ENCODE results near the gene TINAG.
A peak's percentile ranks its signal among the peaks of the same experiment; 100 is the strongest.

TINAG gene, protein sequence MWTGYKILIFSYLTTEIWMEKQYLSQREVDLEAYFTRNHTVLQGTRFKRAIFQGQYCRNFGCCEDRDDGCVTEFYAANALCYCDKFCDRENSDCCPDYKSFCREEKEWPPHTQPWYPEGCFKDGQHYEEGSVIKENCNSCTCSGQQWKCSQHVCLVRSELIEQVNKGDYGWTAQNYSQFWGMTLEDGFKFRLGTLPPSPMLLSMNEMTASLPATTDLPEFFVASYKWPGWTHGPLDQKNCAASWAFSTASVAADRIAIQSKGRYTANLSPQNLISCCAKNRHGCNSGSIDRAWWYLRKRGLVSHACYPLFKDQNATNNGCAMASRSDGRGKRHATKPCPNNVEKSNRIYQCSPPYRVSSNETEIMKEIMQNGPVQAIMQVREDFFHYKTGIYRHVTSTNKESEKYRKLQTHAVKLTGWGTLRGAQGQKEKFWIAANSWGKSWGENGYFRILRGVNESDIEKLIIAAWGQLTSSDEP

GRCh38 chr6:54308289-54308985 is at the start of gene TINAG:
Gene TINAG (plus strand): TSS chr6:54308441. CDS start chr6:54308551, 110 bp downstream.
- no peak for DNase-seq

DNA sequence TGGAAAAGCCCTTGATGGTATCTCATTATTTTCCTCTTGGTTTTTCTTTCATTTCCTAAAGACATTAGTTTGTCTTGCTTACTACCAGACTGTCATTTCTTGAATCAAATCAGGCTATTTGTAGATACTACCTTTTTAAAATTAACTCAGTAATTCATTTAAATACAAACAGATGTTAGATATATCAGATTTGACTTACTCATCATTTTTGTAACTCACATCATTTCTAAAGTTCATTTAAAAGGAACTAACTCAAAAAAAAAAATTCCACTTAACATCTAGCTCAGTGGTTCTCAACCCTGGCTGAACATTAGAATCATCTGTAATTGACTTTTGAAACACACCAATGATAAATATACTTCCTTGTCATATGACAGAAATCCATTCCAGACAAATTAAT is 48.2 kb upstream of the TINAG start:
- DNase-seq: no peak

- DNase-seq: no peak
Measured at GRCh38 chr6:54262499-54262898, 45.7 kb upstream of the TINAG start.

DNA sequence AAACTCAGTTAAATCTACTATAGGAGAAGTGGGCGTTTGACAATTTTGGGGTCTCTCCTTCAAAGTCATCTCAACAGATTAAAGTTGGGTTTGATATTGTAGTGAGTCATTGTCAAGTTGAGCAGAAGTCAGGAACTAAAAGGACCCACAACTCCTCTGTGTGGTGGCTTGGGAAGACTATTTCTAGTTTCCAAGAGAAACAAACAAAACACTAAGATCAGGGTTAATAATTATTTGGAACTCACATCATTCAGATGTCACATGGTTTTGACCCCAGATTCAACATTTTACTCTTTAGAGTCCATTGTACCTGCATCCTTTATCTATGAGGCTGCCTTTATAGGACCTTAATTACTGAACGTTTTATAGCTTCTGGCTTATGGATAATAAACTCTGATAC is 45.3 kb upstream of the TINAG start:
- no peak for DNase-seq

DNA sequence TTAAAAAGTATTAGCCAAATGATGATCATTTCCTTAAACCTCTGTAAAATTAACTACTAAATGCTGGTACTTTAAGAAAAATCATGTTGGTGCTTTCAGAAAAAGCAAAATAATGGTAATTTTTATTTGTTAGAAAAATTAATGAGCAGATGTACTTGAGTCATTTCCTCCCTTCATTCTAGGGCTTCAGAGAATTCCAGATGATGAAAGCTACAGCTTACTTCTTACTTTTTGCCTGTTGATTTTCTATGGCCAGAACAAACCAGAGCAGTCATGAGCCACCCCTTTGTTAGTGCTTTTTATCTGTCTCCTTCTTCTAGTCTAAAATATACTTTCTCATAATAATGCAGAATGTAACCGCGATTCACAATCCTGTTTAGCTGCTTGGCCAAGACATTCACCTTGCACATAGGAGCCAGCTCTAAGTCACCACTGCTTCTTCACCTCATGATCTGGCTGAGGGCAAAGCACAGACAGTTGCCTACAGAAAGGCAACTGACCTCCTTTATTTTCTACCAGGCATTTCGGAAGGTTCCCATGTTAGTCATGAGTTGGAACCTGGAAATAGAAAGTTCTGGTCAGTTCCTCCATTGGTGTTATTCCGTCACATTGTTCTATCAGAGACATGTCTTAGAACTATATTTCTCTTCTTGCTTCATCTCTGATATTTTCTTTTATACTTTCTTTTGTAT is 43.5 kb upstream of the TINAG start:
- DNase-seq: no peak

- no peak for DNase-seq
Measured at GRCh38 chr6:54266400-54266923, 41.8 kb upstream of the TINAG start.

GRCh38 chr6:54267798-54268197 is 40.4 kb upstream of the TINAG start:
- peak in 1 of 2 experiments; percentile 33 for DNase-seq

- DNase-seq: no peak
Measured at GRCh38 chr6:54273214-54273820, 34.9 kb upstream of the TINAG start.

GRCh38 chr6:54274383-54274782 is 33.9 kb upstream of the TINAG start:
- DNase-seq: no peak

- DNase-seq: no peak
Measured at GRCh38 chr6:54282186-54282585, 26.1 kb upstream of the TINAG start.

DNA sequence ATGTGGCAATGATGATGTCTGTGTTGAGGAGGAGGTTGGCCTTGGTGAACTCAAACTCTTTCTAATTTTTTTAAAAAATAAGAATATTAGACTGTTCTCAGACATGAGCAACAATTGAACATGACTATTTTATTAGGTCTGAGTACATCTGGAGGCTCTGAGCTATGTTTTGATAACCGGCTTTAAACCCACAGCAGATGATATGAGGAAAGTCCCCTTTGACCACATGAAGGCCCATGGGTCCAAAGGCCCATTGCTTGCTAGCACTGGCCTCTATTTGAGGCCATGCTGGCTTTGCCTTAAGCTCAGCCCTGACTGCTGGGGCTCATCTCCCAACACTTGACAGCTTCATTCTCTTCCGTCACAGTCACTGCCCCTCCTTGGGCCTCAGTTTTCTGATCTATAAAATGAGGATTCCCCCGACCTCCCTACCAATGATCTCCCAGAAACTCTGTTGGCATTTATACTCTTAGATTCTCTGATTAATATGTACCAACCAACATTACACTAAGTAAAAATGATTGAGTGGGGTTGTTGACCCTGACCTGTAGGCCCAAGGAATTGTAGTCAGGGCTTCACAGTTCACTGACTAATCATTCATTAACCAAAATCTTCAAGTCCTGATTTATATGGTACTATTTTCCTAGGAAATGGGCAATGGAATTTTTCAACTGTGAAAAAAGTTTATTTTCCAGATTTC is 23.9 kb upstream of the TINAG start:
- DNase-seq: no peak

DNA sequence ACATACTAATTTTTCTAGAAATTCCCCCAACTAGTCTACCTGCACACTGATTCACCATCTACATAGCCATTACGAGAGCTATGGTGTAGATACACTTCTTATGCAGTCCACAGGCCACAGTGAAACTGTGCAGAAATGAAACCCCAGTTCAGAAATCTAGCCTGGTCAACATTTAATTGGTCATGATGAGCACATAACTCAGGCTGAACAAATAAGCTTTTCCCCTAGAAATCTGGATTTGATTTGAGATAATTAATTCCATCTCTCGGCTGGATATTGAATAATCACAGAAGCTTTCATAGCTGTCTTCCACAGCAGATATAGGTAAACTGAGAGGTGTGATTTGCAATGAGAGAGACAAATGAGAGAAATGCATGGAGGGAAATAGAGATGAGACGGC is 22.6 kb upstream of the TINAG start:
- no peak for DNase-seq

DNA sequence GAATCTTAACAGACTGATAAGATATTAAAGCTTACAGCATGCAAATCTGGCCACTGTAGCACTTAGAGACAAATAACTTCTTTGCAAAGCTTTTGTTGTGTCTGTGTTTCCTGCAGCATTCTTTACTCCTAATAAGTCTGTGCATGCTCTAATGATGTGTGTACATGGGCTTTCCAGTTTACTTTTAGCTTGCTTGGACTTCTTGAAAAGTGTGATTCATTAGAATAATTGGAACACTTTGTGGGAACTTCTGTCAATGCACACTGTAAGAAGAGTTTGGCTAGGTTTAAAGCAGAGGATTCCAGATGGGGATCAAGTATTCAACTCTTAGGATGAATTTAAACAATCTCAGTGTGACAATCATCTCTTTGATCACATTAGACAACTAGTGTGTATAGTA is 22.1 kb upstream of the TINAG start:
- DNase-seq: no peak

GRCh38 chr6:54288474-54288873 is 19.8 kb upstream of the TINAG start:
- no peak for DNase-seq

DNA sequence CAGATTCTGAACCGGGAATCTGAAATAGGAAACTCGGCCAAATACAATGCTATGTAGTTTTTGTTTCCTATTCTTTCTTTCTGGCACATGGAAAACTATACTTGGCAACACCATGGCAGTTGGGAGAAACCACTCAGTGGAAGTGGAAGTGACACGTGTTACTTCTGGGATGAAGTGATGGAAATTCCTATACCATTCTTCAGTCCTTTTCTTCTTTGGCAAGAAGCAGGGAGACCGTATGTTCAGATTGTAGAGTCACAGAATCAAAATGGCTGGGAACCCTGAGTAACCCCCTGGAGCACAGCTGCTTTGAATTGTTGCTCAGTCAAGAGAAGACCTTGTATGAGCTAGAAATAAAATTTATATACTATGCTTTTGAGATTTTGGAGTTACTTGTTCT is 18.8 kb upstream of the TINAG start:
- no peak for DNase-seq

- DNase-seq: no peak
Measured at GRCh38 chr6:54291146-54291545, 17.1 kb upstream of the TINAG start.

DNA sequence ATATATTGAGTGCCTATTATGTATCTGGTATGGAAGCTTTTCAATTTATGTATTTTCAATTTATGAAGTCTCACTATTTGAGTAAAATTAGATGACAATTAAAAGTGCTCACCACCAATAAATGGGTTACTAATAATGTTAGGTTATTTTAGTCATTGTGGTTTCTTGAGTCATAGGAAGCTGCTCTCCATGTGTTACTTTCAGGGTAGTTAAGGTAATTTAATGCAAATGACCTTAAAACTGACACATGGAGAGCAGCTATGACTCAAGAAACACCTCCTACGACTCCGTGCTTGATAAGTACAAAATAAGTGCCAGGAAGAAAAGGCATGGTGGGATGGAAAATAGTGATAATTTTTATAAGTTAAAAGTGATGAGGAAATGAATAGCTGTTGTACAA is 16.5 kb upstream of the TINAG start:
- DNase-seq: no peak

DNA sequence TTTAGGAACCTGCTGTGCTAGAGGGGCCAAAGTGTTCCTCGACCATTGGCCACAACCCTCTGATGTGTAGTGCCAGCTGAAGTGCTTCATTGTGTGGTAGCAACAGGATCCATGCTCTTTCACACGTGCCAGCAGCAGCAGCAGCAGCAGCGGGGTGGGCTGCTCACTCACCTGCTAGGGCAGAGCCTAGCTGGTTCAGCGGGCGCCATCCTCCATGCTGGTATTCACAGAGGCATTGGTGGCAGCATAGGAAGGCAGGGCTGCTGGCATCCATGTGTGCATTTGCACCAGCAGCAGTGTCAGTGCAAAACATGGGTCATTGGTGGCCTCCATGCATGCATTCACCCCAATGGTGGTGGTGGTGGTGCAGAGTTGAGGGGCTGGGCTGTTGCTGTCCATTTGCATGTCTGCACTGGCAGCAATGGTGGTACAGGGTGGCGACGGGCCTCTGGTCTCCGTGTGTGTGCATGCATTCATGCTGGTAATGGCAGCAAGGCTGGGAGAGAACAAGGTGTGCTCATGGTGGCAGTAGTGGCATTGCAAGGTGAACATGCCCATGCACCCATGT is 13.2 kb upstream of the TINAG start:
- DNase-seq: no peak

- DNase-seq: no peak
Measured at GRCh38 chr6:54299542-54300269, 8.5 kb upstream of the TINAG start.

DNA sequence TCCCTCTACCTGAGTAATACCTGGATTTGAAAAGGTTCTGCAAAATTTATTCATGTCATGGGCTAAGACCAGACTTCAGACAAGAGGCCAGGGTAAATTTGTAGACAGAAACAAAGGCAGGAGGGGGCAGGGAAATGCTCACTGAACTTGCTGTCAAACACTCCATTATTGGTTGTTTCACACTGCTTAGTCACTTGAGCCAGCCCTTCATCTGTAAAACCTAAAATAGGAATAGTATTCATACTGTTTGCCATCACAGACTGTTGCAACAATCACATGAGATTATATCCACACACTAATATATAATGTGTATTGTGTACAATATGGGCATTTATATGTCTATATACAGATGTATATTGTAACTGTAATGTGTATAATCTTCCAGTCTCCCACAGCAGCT is 6.5 kb upstream of the TINAG start:
- no peak for DNase-seq

GRCh38 chr6:54307439-54307910 is 766 bp upstream of the TINAG start:
- DNase-seq: no peak

All from SW 1271 (cell line).